HCT116 (cell line): ENCODE results near the gene PCCA. TPM values are rescaled to one million over a fixed set of nuclear protein-coding genes. Genes with fewer than 3 reads are reported as not detected.

Experiments
- ATAC-seq: fragments of 200-7000 bp; cut with Tn5 transposase; 2 replicates; pipeline ENCODE4 v1.9.1; 2020; ENCODE audit warnings: mild to moderate bottlenecking, moderate library complexity
- BruUV-seq: library from RNA; stranded (reverse); fragments of 400-500 nt; replicated peaks from 2 replicates; lab custom pipeline; 2021; lab: Mats Ljungman, UMichigan
- CTCF ChIA-PET: fragments of 300-600 bp; sonication (Branson Sonifier 250); formaldehyde crosslinking; loops from one replicate; lab custom pipeline; 2021; ENCODE audit warnings: antibody characterized with exemption; lab: Charles Lee
- POLR2A ChIA-PET: fragments of 300-600, 350-600 bp; sonication (Branson Sonifier 250); formaldehyde crosslinking; loops from one replicate; lab custom pipeline; 2021; ENCODE audit warnings: antibody characterized with exemption; lab: Charles Lee
- RAD21 ChIA-PET, 2 experiments: fragments of 300-600 bp; sonication (Branson Sonifier 250); formaldehyde crosslinking; loops; one replicate each; lab custom pipeline; 2023; ENCODE audit warnings: low total read pairs in 2 of 2; ENCODE audit not compliant: uncharacterized antibody in 2 of 2, unreplicated experiment in 2 of 2, low non-redundant PET in 1 of 2; lab: Charles Lee
- DNase-seq: peaks from one replicate; pipeline ENCODE4 v3.0.0-alpha.2; 2010; ENCODE audit warnings: low read depth, low spot score
- H2AFZ ChIP-seq: fragments of 200-600 bp; shearing (Covaris generic), sonication (generic); 2 replicates; pipeline ENCODE4 v1.6.1; 2017; ENCODE audit warnings: low read depth, mixed run types, mixed read lengths, antibody characterized with exemption, low read length; ENCODE audit not compliant: poor library complexity, severe bottlenecking
- H3K27ac ChIP-seq: 2 replicates; pipeline ENCODE4 v1.5.1; 2012; ENCODE audit warnings: low read depth, low read length
- H3K27me3 ChIP-seq: fragments of 200-600 bp; sonication (generic); 2 replicates; pipeline ENCODE4 v1.6.1; 2016; ENCODE audit warnings: mixed run types, low read length, mixed read lengths; ENCODE audit not compliant: insufficient read depth
- H3K36me3 ChIP-seq, 2 experiments: fragments of 200-500 bp in 1 of 2; fragments of 200-600 bp in 1 of 2; sonication (Bioruptor generic) in 1 of 2; sonication (generic) in 1 of 2; 2 replicates each; pipeline versions ENCODE4 v1.5.1 to v1.6.1; 2014 to 2016; ENCODE audit warnings: low read length in 2 of 2, inconsistent platforms in 1 of 2, mixed read lengths in 1 of 2, mixed run types in 1 of 2; ENCODE audit not compliant: insufficient read depth in 2 of 2, control insufficient read depth in 1 of 2
- H3K4me1 ChIP-seq, 2 experiments: fragments of 200-600 bp in 1 of 2; sonication (generic) in 1 of 2; 2 replicates each; pipeline versions ENCODE4 v1.5.1 to v1.6.1; 2012 to 2017; ENCODE audit warnings: low read length in 2 of 2, inconsistent platforms in 1 of 2, mild to moderate bottlenecking in 1 of 2, mixed read lengths in 1 of 2, mixed run types in 1 of 2, moderate library complexity in 1 of 2; ENCODE audit not compliant: insufficient read depth in 2 of 2, control insufficient read depth in 1 of 2
- H3K4me2 ChIP-seq: fragments of 200-600 bp; sonication (generic); 2 replicates; pipeline ENCODE4 v1.6.1; 2017; ENCODE audit warnings: mixed run types, low read length, mixed read lengths
- H3K4me3 ChIP-seq, 2 experiments: fragments of 200-600 bp in 1 of 2; sonication (generic) in 1 of 2; replicated peaks in 1 of 2; 2 replicates each; pipeline ENCODE4 v1.5.1; 2011 to 2016; ENCODE audit warnings: low read length in 2 of 2, control low read depth in 1 of 2, low read depth in 1 of 2, mild to moderate bottlenecking in 1 of 2, mixed read lengths in 1 of 2, mixed run types in 1 of 2
- H3K79me2 ChIP-seq: fragments of 200-600 bp; sonication (generic); 2 replicates; pipeline ENCODE4 v1.6.1; 2017; ENCODE audit warnings: mild to moderate bottlenecking, mixed run types, low read length, moderate library complexity, mixed read lengths; ENCODE audit not compliant: insufficient read depth
- H3K9ac ChIP-seq: fragments of 200-600 bp; sonication (generic); 2 replicates; pipeline ENCODE4 v1.6.1; 2016; ENCODE audit warnings: low read length, mixed read lengths
- H3K9me2 ChIP-seq: fragments of 200-600 bp; sonication (generic), shearing (Covaris generic); 2 replicates; pipeline ENCODE4 v1.6.1; 2017; ENCODE audit warnings: mixed run types, mild to moderate bottlenecking, moderate library complexity; ENCODE audit not compliant: insufficient read depth
- H3K9me3 ChIP-seq, 2 experiments: fragments of 200-500 bp in 1 of 2; fragments of 200-600 bp in 1 of 2; sonication (Bioruptor generic) in 1 of 2; sonication (generic) in 1 of 2; 2 replicates each; pipeline ENCODE4 v1.6.1; 2014 to 2017; ENCODE audit warnings: low read length in 2 of 2, mixed read lengths in 2 of 2, inconsistent platforms in 1 of 2, low read depth in 1 of 2, mild to moderate bottlenecking in 1 of 2, mixed run types in 1 of 2, moderate library complexity in 1 of 2; ENCODE audit not compliant: control insufficient read depth in 1 of 2, insufficient read depth in 1 of 2
- H4K20me1 ChIP-seq: fragments of 200-600 bp; sonication (generic), shearing (Covaris generic); 2 replicates; pipeline ENCODE4 v1.6.1; 2017; ENCODE audit warnings: mixed run types, mild to moderate bottlenecking, moderate library complexity; ENCODE audit not compliant: insufficient read depth
- CEBPB ChIP-seq: IDR thresholded peaks from 2 replicates; pipeline ENCODE4 v1.6.1; 2012; ENCODE audit warnings: low read depth
- ELF1 ChIP-seq: IDR thresholded peaks from 2 replicates; pipeline ENCODE4 v1.6.1; 2012; ENCODE audit warnings: low read depth, borderline replicate concordance
- EZH2 ChIP-seq: fragments of 200-600 bp; sonication (generic); IDR thresholded peaks from 2 replicates; pipeline ENCODE4 v1.6.1; 2017; ENCODE audit warnings: antibody characterized with exemption, mixed run types
- EZH2phosphoT487 ChIP-seq: fragments of 200-600 bp; IDR thresholded peaks from 2 replicates; pipeline ENCODE4 v1.6.1; 2018; ENCODE audit warnings: antibody characterized with exemption, borderline replicate concordance
- FOSL1 ChIP-seq: IDR thresholded peaks from 2 replicates; pipeline ENCODE4 v1.6.1; 2012; ENCODE audit warnings: low read depth
- JUND ChIP-seq: IDR thresholded peaks from 2 replicates; pipeline ENCODE4 v1.6.1; 2012
- POLR2A ChIP-seq: IDR thresholded peaks from 2 replicates; pipeline ENCODE4 v1.7.0; 2011; ENCODE audit warnings: borderline replicate concordance; ENCODE audit not compliant: insufficient read depth, insufficient read length; ENCODE audit errors: extremely low read depth
- RAD21 ChIP-seq: IDR thresholded peaks from 2 replicates; pipeline ENCODE4 v1.6.1; 2012; ENCODE audit warnings: low read depth, mild to moderate bottlenecking
- SP1 ChIP-seq: IDR thresholded peaks from 2 replicates; pipeline ENCODE4 v1.6.1; 2012; ENCODE audit warnings: low read depth
- SRF ChIP-seq: IDR thresholded peaks from 2 replicates; pipeline ENCODE4 v1.6.1; 2012; ENCODE audit warnings: low read depth
- YY1 ChIP-seq: IDR thresholded peaks from 2 replicates; pipeline ENCODE4 v1.6.1; 2011; ENCODE audit warnings: low read length, low read depth, moderate library complexity, mild to moderate bottlenecking; ENCODE audit not compliant: insufficient replicate concordance; ENCODE audit errors: extremely low read depth
- ZFX ChIP-seq: fragments of 450-650 bp; IDR thresholded peaks from 2 replicates; pipeline ENCODE4 v1.6.1; 2017
- ZNF274 ChIP-seq: fragments of 200-500 bp; sonication (Bioruptor generic); IDR thresholded peaks from 2 replicates; pipeline ENCODE4 v1.6.1; 2014; ENCODE audit warnings: mild to moderate bottlenecking, low read depth, low read length, inconsistent platforms
- intact Hi-C: fragments of 100-400 bp; cut with micrococcal nuclease; formaldehyde crosslinking; loops from 2 replicates; pipeline ENCODE4 v1.10.0; 2022
- total RNA-seq: library from RNA; stranded (reverse); gene quantifications from one replicate; pipeline ENCODE4 v1.2.1, GENCODE V29; 2021; ENCODE audit not compliant: unreplicated experiment
- TF ChIP-seq, protein P1 (sequence below): IDR thresholded peaks from 2 replicates; pipeline ENCODE4 v1.6.1; 2011; ENCODE audit warnings: mild to moderate bottlenecking, low read length, moderate library complexity; ENCODE audit not compliant: insufficient replicate concordance; ENCODE audit errors: extremely low read depth
- TF ChIP-seq, protein P2 (sequence below): IDR thresholded peaks from 2 replicates; pipeline ENCODE4 v1.6.1; 2012; ENCODE audit warnings: low read depth
- TF ChIP-seq, protein P3 (sequence below): IDR thresholded peaks from 2 replicates; pipeline ENCODE4 v1.6.1; 2012
- TF ChIP-seq, protein P4 (sequence below): IDR thresholded peaks from 2 replicates; pipeline ENCODE4 v1.6.1; 2012
- TF ChIP-seq, protein P5 (sequence below), 3 experiments: fragments of 200-600 bp in 1 of 3; sonication (generic) in 1 of 3; IDR thresholded peaks in 2 of 3; conservative IDR thresholded peaks in 1 of 3; 2 replicates each; pipeline ENCODE4 v1.5.1; 2012 to 2017; ENCODE audit warnings: low read depth in 2 of 3, low read length in 2 of 3, antibody characterized with exemption in 1 of 3, borderline replicate concordance in 1 of 3, control low read depth in 1 of 3, mild to moderate bottlenecking in 1 of 3, mixed read lengths in 1 of 3, mixed run types in 1 of 3, moderate library complexity in 1 of 3; ENCODE audit not compliant: insufficient read depth in 1 of 3

Gene PCCA
- total RNA-seq, 1 experiment from 2014 or later, result 23.0 TPM

DNA sequence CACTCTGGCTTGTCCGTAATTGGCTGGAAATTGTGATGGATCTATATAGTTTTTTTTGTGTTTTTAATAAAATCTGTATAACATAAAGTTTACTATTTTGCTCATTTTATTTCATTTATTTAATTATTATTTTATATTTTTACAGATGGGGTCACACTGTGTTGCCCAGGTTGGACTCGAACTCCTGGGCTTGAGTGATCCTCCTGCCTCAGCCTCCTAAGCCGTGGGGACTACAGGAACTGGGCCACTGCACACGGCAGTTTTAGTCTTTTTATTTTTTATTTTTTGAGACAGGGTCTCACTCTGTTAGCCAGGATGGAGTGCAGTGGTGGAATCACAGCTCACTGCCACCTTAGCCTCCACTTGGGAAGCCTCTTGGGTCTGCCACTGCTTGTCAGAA lies 58.9 kb downstream of the PCCA start (continued):
- TF ChIP-seq, protein P1, sequence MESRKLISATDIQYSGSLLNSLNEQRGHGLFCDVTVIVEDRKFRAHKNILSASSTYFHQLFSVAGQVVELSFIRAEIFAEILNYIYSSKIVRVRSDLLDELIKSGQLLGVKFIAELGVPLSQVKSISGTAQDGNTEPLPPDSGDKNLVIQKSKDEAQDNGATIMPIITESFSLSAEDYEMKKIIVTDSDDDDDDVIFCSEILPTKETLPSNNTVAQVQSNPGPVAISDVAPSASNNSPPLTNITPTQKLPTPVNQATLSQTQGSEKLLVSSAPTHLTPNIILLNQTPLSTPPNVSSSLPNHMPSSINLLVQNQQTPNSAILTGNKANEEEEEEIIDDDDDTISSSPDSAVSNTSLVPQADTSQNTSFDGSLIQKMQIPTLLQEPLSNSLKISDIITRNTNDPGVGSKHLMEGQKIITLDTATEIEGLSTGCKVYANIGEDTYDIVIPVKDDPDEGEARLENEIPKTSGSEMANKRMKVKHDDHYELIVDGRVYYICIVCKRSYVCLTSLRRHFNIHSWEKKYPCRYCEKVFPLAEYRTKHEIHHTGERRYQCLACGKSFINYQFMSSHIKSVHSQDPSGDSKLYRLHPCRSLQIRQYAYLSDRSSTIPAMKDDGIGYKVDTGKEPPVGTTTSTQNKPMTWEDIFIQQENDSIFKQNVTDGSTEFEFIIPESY, result no peak
- TF ChIP-seq EZH2, result no peak
- TF ChIP-seq ZFX, result no peak
- no peak for TF ChIP-seq POLR2A
- no peak for TF ChIP-seq JUND
- no peak for TF ChIP-seq FOSL1

DNA sequence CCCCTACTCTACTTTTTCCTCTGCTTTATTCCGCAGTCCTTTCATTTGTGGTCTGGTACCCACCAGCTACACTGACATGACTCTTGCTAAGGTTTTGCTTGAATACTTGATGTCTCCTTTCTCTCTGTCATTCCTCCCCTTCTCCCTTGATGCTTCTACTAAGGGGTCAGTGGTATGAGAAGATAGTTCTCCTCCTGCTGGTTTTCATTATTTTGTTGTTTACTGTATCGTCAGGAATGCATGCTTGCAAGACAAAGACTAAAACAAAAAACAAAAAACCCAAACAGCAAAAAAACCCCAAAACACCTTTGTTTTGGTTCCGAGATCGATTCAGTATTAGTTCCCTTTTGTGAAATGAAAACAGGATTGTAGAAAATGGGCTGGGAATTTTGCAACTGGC lies 59.5 kb downstream of the PCCA start:
- intact Hi-C loops, result no loop called here
- CTCF ChIA-PET, result no interaction called here
- BruUV-seq, result no TSS peak
- POLR2A ChIA-PET, result no interaction called here
- H3K4me2 ChIP-seq, result no peak overlapping the region
- H2AFZ ChIP-seq, result no peak overlapping the region
- no peaks in the 10 kb centered on the region for H3K9me2 ChIP-seq
- no peaks in the 10 kb centered on the region for H3K27me3 ChIP-seq
- ATAC-seq, result no peak
- no peaks in the 10 kb centered on the region for H4K20me1 ChIP-seq
- H3K4me3 ChIP-seq, result no peak overlapping the region
- no peaks in the 10 kb centered on the region for H3K79me2 ChIP-seq
- RAD21 ChIA-PET, result no interaction called here
- DNase-seq, result no peak
- no peak overlapping the region for H3K9ac ChIP-seq
- H3K9me3 ChIP-seq, result no peaks in the 10 kb centered on the region
- H3K27ac ChIP-seq, result no peak overlapping the region
- no peaks in the 10 kb centered on the region for H3K4me1 ChIP-seq
- no peaks in the 10 kb centered on the region for H3K36me3 ChIP-seq
- TF ChIP-seq CEBPB, result no peak
- no peak for TF ChIP-seq FOSL1
- TF ChIP-seq, protein P2, sequence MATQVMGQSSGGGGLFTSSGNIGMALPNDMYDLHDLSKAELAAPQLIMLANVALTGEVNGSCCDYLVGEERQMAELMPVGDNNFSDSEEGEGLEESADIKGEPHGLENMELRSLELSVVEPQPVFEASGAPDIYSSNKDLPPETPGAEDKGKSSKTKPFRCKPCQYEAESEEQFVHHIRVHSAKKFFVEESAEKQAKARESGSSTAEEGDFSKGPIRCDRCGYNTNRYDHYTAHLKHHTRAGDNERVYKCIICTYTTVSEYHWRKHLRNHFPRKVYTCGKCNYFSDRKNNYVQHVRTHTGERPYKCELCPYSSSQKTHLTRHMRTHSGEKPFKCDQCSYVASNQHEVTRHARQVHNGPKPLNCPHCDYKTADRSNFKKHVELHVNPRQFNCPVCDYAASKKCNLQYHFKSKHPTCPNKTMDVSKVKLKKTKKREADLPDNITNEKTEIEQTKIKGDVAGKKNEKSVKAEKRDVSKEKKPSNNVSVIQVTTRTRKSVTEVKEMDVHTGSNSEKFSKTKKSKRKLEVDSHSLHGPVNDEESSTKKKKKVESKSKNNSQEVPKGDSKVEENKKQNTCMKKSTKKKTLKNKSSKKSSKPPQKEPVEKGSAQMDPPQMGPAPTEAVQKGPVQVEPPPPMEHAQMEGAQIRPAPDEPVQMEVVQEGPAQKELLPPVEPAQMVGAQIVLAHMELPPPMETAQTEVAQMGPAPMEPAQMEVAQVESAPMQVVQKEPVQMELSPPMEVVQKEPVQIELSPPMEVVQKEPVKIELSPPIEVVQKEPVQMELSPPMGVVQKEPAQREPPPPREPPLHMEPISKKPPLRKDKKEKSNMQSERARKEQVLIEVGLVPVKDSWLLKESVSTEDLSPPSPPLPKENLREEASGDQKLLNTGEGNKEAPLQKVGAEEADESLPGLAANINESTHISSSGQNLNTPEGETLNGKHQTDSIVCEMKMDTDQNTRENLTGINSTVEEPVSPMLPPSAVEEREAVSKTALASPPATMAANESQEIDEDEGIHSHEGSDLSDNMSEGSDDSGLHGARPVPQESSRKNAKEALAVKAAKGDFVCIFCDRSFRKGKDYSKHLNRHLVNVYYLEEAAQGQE, result no peak
- no peak for TF ChIP-seq ELF1
- no peak for TF ChIP-seq RAD21
- no peak for TF ChIP-seq POLR2A
- no peak for TF ChIP-seq SRF
- no peak for TF ChIP-seq EZH2
- TF ChIP-seq, protein P3, sequence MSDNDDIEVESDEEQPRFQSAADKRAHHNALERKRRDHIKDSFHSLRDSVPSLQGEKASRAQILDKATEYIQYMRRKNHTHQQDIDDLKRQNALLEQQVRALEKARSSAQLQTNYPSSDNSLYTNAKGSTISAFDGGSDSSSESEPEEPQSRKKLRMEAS, result no peak
- TF ChIP-seq, protein P4, sequence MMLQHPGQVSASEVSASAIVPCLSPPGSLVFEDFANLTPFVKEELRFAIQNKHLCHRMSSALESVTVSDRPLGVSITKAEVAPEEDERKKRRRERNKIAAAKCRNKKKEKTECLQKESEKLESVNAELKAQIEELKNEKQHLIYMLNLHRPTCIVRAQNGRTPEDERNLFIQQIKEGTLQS, result no peak
- no peak for TF ChIP-seq JUND
- TF ChIP-seq YY1, result no peak
- no peak for TF ChIP-seq ZNF274
- TF ChIP-seq EZH2phosphoT487, result no peak
- no peak for TF ChIP-seq SP1
- TF ChIP-seq, protein P5, sequence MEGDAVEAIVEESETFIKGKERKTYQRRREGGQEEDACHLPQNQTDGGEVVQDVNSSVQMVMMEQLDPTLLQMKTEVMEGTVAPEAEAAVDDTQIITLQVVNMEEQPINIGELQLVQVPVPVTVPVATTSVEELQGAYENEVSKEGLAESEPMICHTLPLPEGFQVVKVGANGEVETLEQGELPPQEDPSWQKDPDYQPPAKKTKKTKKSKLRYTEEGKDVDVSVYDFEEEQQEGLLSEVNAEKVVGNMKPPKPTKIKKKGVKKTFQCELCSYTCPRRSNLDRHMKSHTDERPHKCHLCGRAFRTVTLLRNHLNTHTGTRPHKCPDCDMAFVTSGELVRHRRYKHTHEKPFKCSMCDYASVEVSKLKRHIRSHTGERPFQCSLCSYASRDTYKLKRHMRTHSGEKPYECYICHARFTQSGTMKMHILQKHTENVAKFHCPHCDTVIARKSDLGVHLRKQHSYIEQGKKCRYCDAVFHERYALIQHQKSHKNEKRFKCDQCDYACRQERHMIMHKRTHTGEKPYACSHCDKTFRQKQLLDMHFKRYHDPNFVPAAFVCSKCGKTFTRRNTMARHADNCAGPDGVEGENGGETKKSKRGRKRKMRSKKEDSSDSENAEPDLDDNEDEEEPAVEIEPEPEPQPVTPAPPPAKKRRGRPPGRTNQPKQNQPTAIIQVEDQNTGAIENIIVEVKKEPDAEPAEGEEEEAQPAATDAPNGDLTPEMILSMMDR (IDR thresholded peaks at IDR 0.05 in 2 of 3, conservative IDR thresholded peaks at IDR 0.05 in 1 of 3; ENCODE audit: borderline replicate concordance in 1 of 3, insufficient read depth in 1 of 3, low read depth in 2 of 3, low read length in 2 of 3), result no peak
